VCaP (cell line): Measurements from ENCODE around the gene PAPPA2.
"Not testable (repeated sequence)": the region's sequence is repeated elsewhere in the genome, so short reads cannot be mapped to it uniquely, and the experiment has no call there.

Experiments
- H3K27ac ChIP-seq: fragments of 450-650 bp; 2 replicates; pipeline ENCODE4 v1.5.1; 2017
- TF ChIP-seq, protein P1 (sequence below): fragments of 450-650 bp; conservative IDR thresholded peaks from 2 replicates; pipeline ENCODE4 v1.5.1; 2017; ENCODE audit warnings: mild to moderate bottlenecking, moderate library complexity

Gene PAPPA2

DNA sequence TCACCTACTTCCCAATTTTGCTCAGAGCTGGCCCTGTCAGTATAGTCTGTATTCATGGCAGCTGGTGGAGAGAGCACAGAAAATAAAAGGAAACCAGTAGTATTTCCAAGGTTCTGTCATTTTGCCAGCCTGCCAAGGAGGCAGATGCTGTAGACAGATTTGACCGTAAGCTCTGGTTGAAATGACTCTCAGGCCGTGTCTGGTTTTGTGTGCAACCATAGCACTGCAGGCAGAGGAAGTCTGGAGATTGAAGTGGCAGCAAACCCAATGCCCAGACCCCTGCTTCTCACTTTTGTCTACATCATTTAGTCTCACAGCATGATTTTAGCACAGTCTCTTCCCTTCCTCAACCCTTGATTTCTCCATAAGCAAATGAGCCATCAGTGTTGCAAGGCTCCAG, 291.7 kb downstream of the PAPPA2 start:
- no peak overlapping the region for H3K27ac ChIP-seq
- TF ChIP-seq, protein P1, sequence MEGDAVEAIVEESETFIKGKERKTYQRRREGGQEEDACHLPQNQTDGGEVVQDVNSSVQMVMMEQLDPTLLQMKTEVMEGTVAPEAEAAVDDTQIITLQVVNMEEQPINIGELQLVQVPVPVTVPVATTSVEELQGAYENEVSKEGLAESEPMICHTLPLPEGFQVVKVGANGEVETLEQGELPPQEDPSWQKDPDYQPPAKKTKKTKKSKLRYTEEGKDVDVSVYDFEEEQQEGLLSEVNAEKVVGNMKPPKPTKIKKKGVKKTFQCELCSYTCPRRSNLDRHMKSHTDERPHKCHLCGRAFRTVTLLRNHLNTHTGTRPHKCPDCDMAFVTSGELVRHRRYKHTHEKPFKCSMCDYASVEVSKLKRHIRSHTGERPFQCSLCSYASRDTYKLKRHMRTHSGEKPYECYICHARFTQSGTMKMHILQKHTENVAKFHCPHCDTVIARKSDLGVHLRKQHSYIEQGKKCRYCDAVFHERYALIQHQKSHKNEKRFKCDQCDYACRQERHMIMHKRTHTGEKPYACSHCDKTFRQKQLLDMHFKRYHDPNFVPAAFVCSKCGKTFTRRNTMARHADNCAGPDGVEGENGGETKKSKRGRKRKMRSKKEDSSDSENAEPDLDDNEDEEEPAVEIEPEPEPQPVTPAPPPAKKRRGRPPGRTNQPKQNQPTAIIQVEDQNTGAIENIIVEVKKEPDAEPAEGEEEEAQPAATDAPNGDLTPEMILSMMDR, result no peak

DNA sequence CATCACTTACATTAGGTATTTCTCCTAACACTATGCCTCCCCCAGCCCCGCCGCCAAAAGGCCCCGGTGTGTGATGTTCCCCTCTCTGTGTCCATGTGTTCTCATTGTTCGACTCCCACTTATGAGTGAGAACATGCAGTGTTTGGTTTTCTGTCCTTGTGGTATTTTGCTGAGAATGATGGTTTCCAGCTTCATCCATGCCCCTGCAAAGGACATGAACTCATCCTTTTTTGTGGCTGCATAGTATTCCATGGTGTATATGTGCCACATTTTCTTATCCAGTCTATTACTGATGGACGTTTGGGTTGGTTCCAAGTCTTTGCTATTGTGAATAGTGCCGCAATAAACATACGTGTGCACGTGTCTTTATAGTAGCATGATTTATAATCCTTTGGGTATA, 293.8 kb downstream of the PAPPA2 start:
- H3K27ac ChIP-seq, result not testable (repeated sequence)

DNA sequence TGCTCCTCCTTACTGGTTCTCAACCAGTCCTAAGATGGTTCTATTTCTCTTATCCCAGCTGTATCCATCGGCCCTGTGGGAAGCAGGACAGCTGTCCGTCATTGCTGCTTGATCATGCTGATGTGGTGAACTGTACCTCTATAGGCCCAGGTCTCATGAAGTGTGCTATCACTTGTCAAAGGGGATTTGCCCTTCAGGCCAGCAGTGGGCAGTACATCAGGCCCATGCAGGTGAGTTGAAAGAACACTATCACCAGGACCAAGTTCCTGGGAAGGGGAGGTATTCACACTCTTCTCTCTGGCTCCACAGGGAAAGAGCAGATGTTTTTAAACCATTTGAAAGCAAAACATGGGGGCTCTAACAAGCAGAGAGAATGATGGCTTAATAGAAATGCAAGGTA, 302.6 kb downstream of the PAPPA2 start:
- TF ChIP-seq, protein P1, result no peak
- H3K27ac ChIP-seq, result no peak overlapping the region

DNA sequence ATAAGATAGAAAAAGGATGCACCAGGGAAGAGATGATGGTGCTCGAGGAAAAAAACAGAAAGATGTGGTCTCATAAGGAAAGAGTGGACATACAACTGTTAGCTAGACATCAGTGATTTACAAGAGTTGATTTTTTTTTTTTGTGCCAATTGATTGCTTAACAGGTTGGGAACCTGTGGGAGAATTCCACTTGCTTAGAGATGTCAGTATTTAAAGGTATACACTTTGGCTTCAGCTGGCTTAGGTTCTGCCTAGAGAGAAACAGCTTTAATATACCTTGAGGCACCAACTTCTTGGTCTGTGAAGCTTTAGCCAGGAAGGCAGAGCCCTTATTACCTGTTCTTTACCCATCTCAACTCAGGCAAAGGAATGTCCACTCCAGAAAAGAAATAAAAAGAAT, 303.8 kb downstream of the PAPPA2 start:
- TF ChIP-seq, protein P1, result no peak
- H3K27ac ChIP-seq, result no peak overlapping the region

DNA sequence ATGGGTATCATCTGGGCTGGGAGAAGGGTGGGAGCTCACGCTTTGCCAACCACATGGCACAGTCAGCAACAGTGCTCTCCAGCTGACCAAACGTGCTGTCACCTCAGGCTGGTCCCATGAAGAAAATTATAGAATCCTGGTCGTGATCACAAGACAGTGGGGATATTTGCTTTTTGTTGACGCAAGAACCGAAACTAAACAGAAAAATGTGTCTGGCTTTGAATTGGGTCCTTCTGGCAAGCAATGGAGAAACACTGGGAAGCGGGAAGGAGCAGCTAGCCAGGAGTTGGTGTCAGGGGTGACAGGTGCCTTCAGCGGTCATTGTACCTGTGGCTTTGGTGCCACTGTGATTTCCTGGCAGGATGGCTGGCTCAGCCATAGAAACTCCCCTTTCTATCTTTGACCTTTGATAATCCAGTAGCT, 304.8 kb downstream of the PAPPA2 start:
- no peak overlapping the region for H3K27ac ChIP-seq
- TF ChIP-seq, protein P1, result no peak

DNA sequence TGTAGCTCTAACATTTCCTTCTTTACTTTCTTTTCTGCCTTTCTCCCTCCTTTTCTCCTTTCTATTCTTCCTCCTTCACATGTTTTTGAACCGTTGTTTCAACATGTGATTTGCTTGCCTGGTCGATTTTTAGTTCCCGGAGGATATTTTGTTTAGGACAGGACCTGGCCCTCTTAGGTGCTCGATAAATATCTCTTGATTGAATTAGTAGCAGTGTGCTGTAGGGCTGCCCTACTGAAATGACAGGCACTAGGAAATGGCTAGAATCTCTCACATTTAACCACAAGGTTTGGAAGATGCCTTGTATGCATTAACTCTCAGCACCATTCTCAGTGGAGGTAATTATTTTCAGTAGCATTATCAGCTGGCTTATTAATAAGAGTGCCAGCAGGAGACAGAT, 305.6 kb downstream of the PAPPA2 start:
- TF ChIP-seq, protein P1, result no peak
- H3K27ac ChIP-seq, result no peak overlapping the region

DNA sequence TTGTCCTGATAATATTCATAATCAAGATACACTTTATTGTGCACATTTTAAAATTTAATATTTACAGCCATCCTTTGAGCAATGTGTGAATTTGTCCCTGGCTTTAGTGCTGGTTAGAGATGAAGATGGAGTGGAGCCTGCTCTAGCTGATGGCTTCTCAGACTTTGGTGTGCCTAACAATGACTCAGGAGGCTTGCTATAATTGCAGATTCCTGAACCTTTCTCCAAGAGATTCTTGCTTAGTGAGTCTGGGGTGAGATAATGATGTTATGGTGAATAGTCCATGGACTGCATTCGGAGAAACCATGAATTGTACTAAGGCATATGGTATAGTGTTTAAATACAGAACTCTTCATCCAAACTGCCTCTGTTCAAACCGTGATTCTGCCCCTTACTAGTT, 307.1 kb downstream of the PAPPA2 start:
- H3K27ac ChIP-seq, result no peak overlapping the region
- TF ChIP-seq, protein P1, result no peak

DNA sequence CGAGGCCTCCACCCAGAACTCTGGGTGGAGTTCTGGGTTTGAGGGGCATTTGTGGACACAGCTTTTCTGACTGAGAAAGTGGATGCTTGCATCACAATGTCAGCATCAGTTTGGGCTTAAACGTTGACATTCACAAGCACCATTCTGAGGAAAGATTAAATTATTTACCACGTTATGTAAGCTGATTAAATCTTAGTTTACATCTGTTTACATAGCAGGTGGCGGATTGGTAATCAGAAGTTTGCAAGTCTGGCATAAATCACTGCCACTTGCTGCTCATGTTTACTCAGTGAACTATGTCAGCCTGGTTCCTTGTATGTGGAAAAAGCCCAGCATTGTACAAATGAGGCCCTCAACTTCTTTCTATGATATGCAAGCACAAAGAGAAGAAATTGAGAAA, 310.1 kb downstream of the PAPPA2 start:
- TF ChIP-seq, protein P1, result no peak
- no peak overlapping the region for H3K27ac ChIP-seq
